ENCODE results near the gene ARHGAP42.

DNA sequence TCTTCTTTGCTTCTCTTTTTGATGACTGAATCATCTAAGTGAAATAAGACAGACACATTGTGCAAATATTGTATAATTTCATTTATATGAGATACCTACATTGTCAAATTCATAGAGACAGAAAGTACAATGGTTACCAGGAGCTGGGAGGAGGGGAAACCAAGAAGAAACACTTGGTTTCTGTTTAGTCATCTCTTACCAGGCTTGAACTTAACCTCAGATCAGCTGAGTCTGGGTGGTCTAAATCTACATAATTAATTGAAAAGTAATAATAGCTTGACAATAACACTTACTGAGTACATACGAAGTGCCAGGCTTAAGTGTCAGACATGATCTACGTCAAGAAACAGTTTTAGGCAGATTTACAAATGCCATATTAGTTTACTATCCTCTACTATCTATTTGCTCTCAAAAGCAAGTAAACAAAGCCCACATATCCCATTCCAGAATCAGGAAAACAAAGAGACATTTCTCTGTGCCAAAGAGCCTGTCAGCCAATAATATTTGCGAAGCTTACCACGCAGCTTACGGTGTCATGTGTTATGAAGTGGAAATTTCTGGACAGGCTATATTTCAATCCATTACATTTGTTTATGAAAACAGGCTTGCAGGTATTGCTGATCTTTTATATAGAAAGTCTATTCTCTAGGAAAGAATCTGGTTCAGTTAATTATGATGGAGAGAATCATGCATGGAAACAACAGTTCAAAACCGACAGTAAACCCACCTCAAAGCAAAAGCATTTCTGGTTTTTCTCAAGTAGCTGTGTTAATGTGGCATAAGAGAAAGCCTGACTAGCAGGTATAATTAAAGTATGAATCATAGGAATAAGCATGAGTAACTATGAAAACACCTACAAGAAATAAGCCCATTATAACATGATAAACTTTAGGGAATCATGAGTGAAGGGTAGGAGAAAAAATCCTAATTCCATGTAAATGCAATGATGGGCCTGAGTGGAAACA, 2.7 kb upstream of the ARHGAP42 start:
- TF ChIP-seq, protein P1, sequence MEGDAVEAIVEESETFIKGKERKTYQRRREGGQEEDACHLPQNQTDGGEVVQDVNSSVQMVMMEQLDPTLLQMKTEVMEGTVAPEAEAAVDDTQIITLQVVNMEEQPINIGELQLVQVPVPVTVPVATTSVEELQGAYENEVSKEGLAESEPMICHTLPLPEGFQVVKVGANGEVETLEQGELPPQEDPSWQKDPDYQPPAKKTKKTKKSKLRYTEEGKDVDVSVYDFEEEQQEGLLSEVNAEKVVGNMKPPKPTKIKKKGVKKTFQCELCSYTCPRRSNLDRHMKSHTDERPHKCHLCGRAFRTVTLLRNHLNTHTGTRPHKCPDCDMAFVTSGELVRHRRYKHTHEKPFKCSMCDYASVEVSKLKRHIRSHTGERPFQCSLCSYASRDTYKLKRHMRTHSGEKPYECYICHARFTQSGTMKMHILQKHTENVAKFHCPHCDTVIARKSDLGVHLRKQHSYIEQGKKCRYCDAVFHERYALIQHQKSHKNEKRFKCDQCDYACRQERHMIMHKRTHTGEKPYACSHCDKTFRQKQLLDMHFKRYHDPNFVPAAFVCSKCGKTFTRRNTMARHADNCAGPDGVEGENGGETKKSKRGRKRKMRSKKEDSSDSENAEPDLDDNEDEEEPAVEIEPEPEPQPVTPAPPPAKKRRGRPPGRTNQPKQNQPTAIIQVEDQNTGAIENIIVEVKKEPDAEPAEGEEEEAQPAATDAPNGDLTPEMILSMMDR (conservative IDR thresholded peaks at IDR 0.05; ENCODE audit: low read depth, low read length), result no peak
- TF ChIP-seq EZH2 (IDR thresholded peaks at IDR 0.05; ENCODE audit: borderline replicate concordance, low read depth, low read length, poor library complexity, severe bottlenecking), result no peak

Measured in A673 (cell line).